ENCODE measurements around the gene MBD1. TPM values are rescaled to one million over a fixed set of nuclear protein-coding genes. Genes with fewer than 3 reads are reported as not detected.

MBD1 gene
- total RNA-seq, 1 donor from 2014 or later, result 74.4 TPM

DNA sequence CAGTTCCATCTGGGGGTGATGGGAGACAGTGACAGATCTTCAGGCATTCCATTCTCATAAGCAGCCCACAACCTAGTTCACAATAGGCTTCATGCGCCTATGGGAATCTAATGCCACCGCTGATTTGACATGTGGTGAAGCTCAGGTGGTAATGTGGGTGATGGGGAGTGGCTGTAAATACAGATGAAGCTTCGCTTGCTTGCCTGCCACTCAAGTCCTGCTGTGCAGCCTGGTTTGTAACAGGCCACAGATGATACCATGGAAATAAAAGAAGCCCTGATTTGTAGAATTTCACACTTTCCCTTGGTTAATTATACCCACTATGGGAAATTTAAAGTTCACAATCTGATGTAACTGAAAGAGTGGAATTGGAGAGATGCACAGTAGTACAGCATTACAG lies 46.7 kb upstream of the MBD1 start:
- Histone ChIP-seq H2AFZ (ENCODE audit: low read depth, low read length) (no peak overlapping the region), H3K36me3 (ENCODE audit: insufficient read depth, low read length) (no peaks in the 10 kb centered on the region), H4K20me1 (ENCODE audit: insufficient read depth, low read length) (no peaks in the 10 kb centered on the region), H3K4me2 (ENCODE audit: low read length) (no peak overlapping the region), H3K4me3 (ENCODE audit: insufficient read depth, low read depth, low read length) (no peak overlapping the region), H3K79me2 (ENCODE audit: insufficient read depth, low read length) (no peaks in the 10 kb centered on the region), H3K27ac (ENCODE audit: low read depth, low read length) (no peak overlapping the region), H3K9me3 (ENCODE audit: insufficient read depth, low read depth, low read length) (no peaks in the 10 kb centered on the region), H3K4me1 (ENCODE audit: insufficient read depth, low read length) (no peaks in the 10 kb centered on the region), H3K9ac (ENCODE audit: low read length) (no peak overlapping the region), H3K27me3 (ENCODE audit: insufficient read depth, low read length) (no peaks in the 10 kb centered on the region)
- Mint-ChIP-seq H3K27me3 (ENCODE audit: low read depth, unreplicated experiment) (peaks cover 11% of the 10 kb centered on the region), H3K36me3 (ENCODE audit: low read depth, unreplicated experiment) (no peaks in the 10 kb centered on the region), H3K9me3 (ENCODE audit: unreplicated experiment) (peaks cover 4% of the 10 kb centered on the region), H3K27ac (ENCODE audit: unreplicated experiment) (no peak overlapping the region), H3K4me1 (ENCODE audit: low read depth, unreplicated experiment) (no peaks in the 10 kb centered on the region), H3K4me3 (ENCODE audit: unreplicated experiment) (no peak overlapping the region)
- TF ChIP-seq, protein P1, sequence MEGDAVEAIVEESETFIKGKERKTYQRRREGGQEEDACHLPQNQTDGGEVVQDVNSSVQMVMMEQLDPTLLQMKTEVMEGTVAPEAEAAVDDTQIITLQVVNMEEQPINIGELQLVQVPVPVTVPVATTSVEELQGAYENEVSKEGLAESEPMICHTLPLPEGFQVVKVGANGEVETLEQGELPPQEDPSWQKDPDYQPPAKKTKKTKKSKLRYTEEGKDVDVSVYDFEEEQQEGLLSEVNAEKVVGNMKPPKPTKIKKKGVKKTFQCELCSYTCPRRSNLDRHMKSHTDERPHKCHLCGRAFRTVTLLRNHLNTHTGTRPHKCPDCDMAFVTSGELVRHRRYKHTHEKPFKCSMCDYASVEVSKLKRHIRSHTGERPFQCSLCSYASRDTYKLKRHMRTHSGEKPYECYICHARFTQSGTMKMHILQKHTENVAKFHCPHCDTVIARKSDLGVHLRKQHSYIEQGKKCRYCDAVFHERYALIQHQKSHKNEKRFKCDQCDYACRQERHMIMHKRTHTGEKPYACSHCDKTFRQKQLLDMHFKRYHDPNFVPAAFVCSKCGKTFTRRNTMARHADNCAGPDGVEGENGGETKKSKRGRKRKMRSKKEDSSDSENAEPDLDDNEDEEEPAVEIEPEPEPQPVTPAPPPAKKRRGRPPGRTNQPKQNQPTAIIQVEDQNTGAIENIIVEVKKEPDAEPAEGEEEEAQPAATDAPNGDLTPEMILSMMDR (IDR thresholded peaks at IDR 0.05; ENCODE audit: insufficient read depth, low read depth, low read length), result no peak
- no peak for TF ChIP-seq EZH2 (IDR thresholded peaks at IDR 0.05; ENCODE audit: insufficient read depth, low read length)
- DNase-seq (ENCODE audit: low read depth) (no peak), FAIRE-seq (no peak)

DNA sequence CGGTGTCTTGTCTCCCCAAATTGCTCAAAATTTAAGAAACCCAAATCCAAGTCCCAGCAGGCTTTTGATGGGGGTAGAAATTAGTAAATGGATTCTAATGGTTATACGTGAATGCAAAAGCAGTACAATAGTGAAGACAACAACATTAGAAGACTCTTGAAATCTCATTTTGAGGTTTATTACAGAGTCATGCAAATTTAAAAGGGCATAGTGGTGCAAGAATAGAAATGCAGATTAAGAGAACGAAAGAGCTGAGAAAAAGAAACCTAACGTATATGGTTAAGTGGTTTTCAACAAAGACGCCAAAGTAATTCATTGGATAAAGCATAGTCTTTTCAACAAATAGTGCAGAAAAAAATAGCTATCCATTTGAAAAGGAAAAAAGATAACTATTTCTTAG lies 39.4 kb upstream of the MBD1 start:
- Mint-ChIP-seq H3K9me3 (ENCODE audit: unreplicated experiment) (peaks cover 2% of the 10 kb centered on the region), H3K27ac (ENCODE audit: unreplicated experiment) (no peak overlapping the region), H3K4me3 (ENCODE audit: unreplicated experiment) (no peak overlapping the region), H3K27me3 (ENCODE audit: low read depth, unreplicated experiment) (no peaks in the 10 kb centered on the region), H3K36me3 (ENCODE audit: low read depth, unreplicated experiment) (no peaks in the 10 kb centered on the region), H3K4me1 (ENCODE audit: low read depth, unreplicated experiment) (no peaks in the 10 kb centered on the region)
- peaks cover 2% of the 10 kb centered on the region for H3K27me3 ChIP-seq (ENCODE audit: insufficient read depth, low read length)
- H4K20me1 ChIP-seq (ENCODE audit: insufficient read depth, low read length), result no peaks in the 10 kb centered on the region
- H3K9ac ChIP-seq (ENCODE audit: low read length), result no peak overlapping the region
- H3K9me3 ChIP-seq (ENCODE audit: insufficient read depth, low read depth, low read length), result no peaks in the 10 kb centered on the region
- no peaks in the 10 kb centered on the region for H3K79me2 ChIP-seq (ENCODE audit: insufficient read depth, low read length)
- FAIRE-seq, result no peak
- H3K4me3 ChIP-seq (ENCODE audit: insufficient read depth, low read depth, low read length), result no peak overlapping the region
- H2AFZ ChIP-seq (ENCODE audit: low read depth, low read length), result no peak overlapping the region
- no peak overlapping the region for H3K27ac ChIP-seq (ENCODE audit: low read depth, low read length)
- H3K36me3 ChIP-seq (ENCODE audit: insufficient read depth, low read length), result no peaks in the 10 kb centered on the region
- no peaks in the 10 kb centered on the region for H3K4me1 ChIP-seq (ENCODE audit: insufficient read depth, low read length)
- TF ChIP-seq, protein P1 (IDR thresholded peaks at IDR 0.05; ENCODE audit: insufficient read depth, low read depth, low read length), result no peak
- TF ChIP-seq EZH2 (IDR thresholded peaks at IDR 0.05; ENCODE audit: insufficient read depth, low read length), result no peak
- no peak overlapping the region for H3K4me2 ChIP-seq (ENCODE audit: low read length)
- DNase-seq (ENCODE audit: low read depth), result no peak

DNA sequence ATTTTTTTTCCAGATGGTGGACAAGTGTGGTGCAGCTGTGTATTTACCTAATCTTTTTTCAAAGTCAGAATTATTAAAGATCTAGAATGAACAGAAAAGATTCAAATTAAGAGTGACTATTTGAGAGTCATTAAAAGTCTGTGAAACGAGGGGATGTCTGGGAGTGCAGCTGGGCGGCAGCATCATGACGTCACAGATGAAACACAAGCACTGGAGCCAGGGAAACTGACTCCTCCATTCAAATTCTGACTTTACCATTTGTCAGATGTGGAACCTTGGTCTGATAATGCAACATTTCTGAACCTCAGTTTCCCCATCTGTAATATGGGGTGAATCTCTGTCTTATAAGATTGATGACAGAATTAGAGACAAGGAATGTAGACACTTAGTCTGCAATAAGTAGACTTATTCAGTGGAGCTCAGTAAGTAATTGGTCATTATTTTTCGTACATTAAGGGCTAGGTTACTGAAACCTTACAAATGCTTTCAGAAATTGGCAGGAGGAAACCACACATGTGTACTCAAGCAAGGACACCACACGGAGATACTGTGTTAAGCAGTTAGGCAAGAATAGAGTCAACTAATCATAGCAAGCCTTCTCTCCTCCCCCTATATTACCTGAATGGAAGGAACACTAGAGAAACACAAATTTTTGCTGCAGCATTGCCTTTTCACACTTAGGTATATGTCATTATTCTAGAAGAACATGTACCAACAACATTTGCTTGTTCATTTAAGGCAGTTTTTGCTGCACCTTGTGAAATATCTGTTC lies 34.0 kb upstream of the MBD1 start:
- H3K27ac ChIP-seq (ENCODE audit: low read depth, low read length), result no peak overlapping the region
- Mint-ChIP-seq H3K27me3 (ENCODE audit: low read depth, unreplicated experiment) (peaks cover 20% of the 10 kb centered on the region), H3K36me3 (ENCODE audit: low read depth, unreplicated experiment) (no peaks in the 10 kb centered on the region)

More for the DNA sequence above, 34.0 kb upstream of the MBD1 start:
- no peaks in the 10 kb centered on the region for H3K36me3 ChIP-seq (ENCODE audit: insufficient read depth, low read length)
- no peak overlapping the region for H2AFZ ChIP-seq (ENCODE audit: low read depth, low read length)
- H3K9me3 ChIP-seq (ENCODE audit: insufficient read depth, low read depth, low read length), result no peaks in the 10 kb centered on the region
- H3K4me2 ChIP-seq (ENCODE audit: low read length), result no peak overlapping the region
- H3K9ac ChIP-seq (ENCODE audit: low read length), result no peak overlapping the region
- no peaks in the 10 kb centered on the region for H3K79me2 ChIP-seq (ENCODE audit: insufficient read depth, low read length)
- H3K4me3 ChIP-seq (ENCODE audit: insufficient read depth, low read depth, low read length), result no peak overlapping the region
- H3K4me1 Mint-ChIP-seq (ENCODE audit: low read depth, unreplicated experiment), result no peaks in the 10 kb centered on the region
- DNase-seq (ENCODE audit: low read depth), result no peak
- no peaks in the 10 kb centered on the region for H3K4me1 ChIP-seq (ENCODE audit: insufficient read depth, low read length)
- no peaks in the 10 kb centered on the region for H3K9me3 Mint-ChIP-seq (ENCODE audit: unreplicated experiment)
- no peak overlapping the region for H3K27ac Mint-ChIP-seq (ENCODE audit: unreplicated experiment)
- no peak for TF ChIP-seq EZH2 (IDR thresholded peaks at IDR 0.05; ENCODE audit: insufficient read depth, low read length)
- TF ChIP-seq, protein P1 (IDR thresholded peaks at IDR 0.05; ENCODE audit: insufficient read depth, low read depth, low read length), result no peak
- H3K27me3 ChIP-seq (ENCODE audit: insufficient read depth, low read length), result peaks cover 9% of the 10 kb centered on the region
- no peak overlapping the region for H3K4me3 Mint-ChIP-seq (ENCODE audit: unreplicated experiment)
- H4K20me1 ChIP-seq (ENCODE audit: insufficient read depth, low read length), result no peaks in the 10 kb centered on the region
- no peak for FAIRE-seq
